GM13976 (cell line): ENCODE results near the gene RETREG1.

ENCODE experiments used
- DNase-seq: peaks from one replicate; pipeline ENCODE4 v3.0.0; 2012; ENCODE audit warnings: low spot score
- in situ Hi-C: fragments of 300-500 bp; cut with MboI; formaldehyde crosslinking; loops from one replicate; pipeline ENCODE4 v1.12.0; 2022; ENCODE audit warnings: low sequenced_read_pairs, mixed read lengths, inconsistent platforms; ENCODE audit not compliant: unreplicated experiment
- TF ChIP-seq, protein P1 (sequence below): IDR thresholded peaks from 2 replicates; pipeline ENCODE4 v1.5.1; 2012; ENCODE audit warnings: borderline replicate concordance, mild to moderate bottlenecking; ENCODE audit not compliant: insufficient read depth; ENCODE audit errors: extremely low read depth, missing control alignments, control extremely low read depth

Gene RETREG1

DNA sequence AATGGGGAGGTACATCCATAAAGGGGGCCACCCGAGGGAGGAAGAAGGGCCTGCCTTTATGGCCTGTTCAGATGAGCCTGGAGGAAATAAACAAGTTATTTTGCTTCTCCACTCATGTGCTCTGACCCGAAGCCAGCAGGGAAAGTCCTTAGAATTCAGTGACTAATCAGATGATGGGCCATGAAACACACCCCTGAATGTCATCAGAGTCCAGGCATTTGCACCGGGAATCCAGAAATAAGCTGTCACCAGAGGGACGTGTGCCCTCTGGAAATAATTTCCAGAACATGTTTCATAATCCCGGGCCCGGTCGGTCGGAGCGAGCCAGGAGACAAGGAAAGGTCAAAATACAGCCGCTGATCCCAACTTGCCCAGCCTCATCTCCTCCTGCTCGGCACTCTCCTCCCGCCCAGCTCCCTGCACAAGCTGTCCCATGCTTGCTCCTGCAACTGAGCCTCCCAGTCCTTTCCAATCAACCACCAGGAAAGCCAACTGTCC lies 77.6 kb downstream of the RETREG1 start:
- DNase-seq: no peak
- in situ Hi-C loops: no loop called here
- TF ChIP-seq, protein P1, sequence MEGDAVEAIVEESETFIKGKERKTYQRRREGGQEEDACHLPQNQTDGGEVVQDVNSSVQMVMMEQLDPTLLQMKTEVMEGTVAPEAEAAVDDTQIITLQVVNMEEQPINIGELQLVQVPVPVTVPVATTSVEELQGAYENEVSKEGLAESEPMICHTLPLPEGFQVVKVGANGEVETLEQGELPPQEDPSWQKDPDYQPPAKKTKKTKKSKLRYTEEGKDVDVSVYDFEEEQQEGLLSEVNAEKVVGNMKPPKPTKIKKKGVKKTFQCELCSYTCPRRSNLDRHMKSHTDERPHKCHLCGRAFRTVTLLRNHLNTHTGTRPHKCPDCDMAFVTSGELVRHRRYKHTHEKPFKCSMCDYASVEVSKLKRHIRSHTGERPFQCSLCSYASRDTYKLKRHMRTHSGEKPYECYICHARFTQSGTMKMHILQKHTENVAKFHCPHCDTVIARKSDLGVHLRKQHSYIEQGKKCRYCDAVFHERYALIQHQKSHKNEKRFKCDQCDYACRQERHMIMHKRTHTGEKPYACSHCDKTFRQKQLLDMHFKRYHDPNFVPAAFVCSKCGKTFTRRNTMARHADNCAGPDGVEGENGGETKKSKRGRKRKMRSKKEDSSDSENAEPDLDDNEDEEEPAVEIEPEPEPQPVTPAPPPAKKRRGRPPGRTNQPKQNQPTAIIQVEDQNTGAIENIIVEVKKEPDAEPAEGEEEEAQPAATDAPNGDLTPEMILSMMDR: no peak

- TF ChIP-seq, protein P1: no peak
- in situ Hi-C loops: no loop called here
- no peak for DNase-seq
These were observed 78.8 kb downstream of the RETREG1 start for GRCh38 chr5:16538006-16538405.

- TF ChIP-seq, protein P1: no peak
- in situ Hi-C loops: no loop called here
- DNase-seq: no peak
These were observed 80.0 kb downstream of the RETREG1 start for GRCh38 chr5:16536818-16537217.

GRCh38 chr5:16536246-16536645 lies 80.6 kb downstream of the RETREG1 start:
- no peak for DNase-seq
- in situ Hi-C loops: no loop called here
- TF ChIP-seq, protein P1: no peak

- DNase-seq: no peak
- in situ Hi-C loops: no loop called here
- TF ChIP-seq, protein P1: no peak
These were observed 82.5 kb downstream of the RETREG1 start for GRCh38 chr5:16534280-16534679.

DNA sequence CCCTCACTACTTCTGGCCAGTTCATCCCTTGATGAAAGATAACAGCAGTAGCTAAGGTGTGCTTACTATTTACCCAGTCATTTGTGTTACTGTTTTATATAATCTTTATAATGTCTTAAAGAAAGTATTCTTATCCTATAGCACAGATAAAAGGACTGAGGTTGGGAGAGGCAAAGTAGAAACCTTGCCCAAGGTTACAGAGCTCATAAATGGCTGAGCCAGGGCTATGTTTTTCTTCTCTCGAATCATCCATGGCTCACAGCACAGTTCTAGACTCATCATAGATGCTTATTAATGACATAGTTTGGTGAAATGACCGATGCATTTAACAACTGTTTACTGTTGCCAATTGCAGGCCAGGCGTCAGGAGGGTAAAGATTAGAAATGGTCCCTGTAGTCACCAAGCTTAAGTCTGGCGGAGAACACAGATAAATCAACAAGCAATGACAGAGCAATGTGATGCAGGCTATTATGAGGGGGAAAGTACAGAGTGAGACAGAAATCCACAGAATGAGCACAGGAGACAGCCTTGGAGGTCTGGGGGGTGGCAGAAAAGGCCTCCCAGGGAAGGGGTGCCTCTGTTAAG lies 85.6 kb downstream of the RETREG1 start:
- no peak for DNase-seq
- TF ChIP-seq, protein P1: no peak
- in situ Hi-C loops: no loop called here
